Body of pancreas (tissue), 4 donors: ENCODE measurements around the gene NPBWR2. TPM values are rescaled to one million over a fixed set of nuclear protein-coding genes. Genes with fewer than 3 reads are reported as not detected.

Source experiments
- ATAC-seq: fragments of 150-250 bp; one replicate; pipeline ENCODE4 v1.9.1; 2016
- DNase-seq, 4 donors: peaks; one replicate each; pipeline ENCODE4 v3.0.0-alpha.2; 2019
- H3K27ac ChIP-seq, 4 donors: fragments of 200-600 bp; sonication (generic); 1 replicate in 3 of 4; 2 replicates in 1 of 4; pipeline versions ENCODE4 v1.5.1 to v1.6.1; 2016 to 2019; ENCODE audit warnings: mild to moderate bottlenecking in 1 of 4, mixed read lengths in 1 of 4, moderate library complexity in 1 of 4
- H3K27me3 ChIP-seq, 2 donors: fragments of 200-600 bp; sonication (generic); one replicate each; pipeline ENCODE4 v1.6.0; 2016; ENCODE audit warnings: mild to moderate bottlenecking in 1 of 2
- H3K36me3 ChIP-seq, 2 donors: fragments of 200-600 bp; sonication (generic); replicated peaks in 1 of 2; 2 replicates each; pipeline ENCODE4 v1.5.1; 2016; ENCODE audit warnings: low read depth in 2 of 2; ENCODE audit not compliant: insufficient read depth in 1 of 2
- H3K4me1 ChIP-seq: fragments of 200-600 bp; sonication (generic); one replicate; pipeline ENCODE4 v1.6.0; 2016
- H3K4me3 ChIP-seq, 2 donors: fragments of 200-600 bp; sonication (generic); 1 replicate in 1 of 2; 2 replicates in 1 of 2; pipeline ENCODE4 v1.5.1; 2016 to 2019
- H3K9me3 ChIP-seq, 3 donors: fragments of 200-600 bp; sonication (generic); 1 replicate in 2 of 3; 2 replicates in 1 of 3; pipeline ENCODE4 v1.5.1; 2016
- POLR2A ChIP-seq, 3 donors: fragments of 450-650 bp; IDR thresholded peaks; one replicate each; pipeline ENCODE4 v1.6.1; 2016; ENCODE audit warnings: antibody characterized with exemption in 3 of 3, mild to moderate bottlenecking in 2 of 3
- WGBS, 2 donors: methylation state at CpG; one replicate each; pipeline ENCODE4 v1.1.5; 2017; 5-methylcytosine and 5-hydroxymethylcytosine counted together
- intact Hi-C: fragments of 100-400 bp; cut with DNase I; formaldehyde crosslinking; loops from one replicate; pipeline ENCODE4 v1.15.1; 2023
- total RNA-seq, 2 donors: library from RNA; depleted of rRNA; stranded (reverse); fragments of >200 nt; gene quantifications; one replicate each; pipeline ENCODE4 v1.1.0, GENCODE V29; 2016
- TF ChIP-seq, protein P1 (sequence below), 7 experiments: fragments of 450-650 bp in 4 of 7; fragments of 200-600 bp in 3 of 7; sonication (generic) in 3 of 7; IDR thresholded peaks; one replicate each; pipeline ENCODE4 v1.5.1; 2016 to 2019; ENCODE audit warnings: antibody characterized with exemption in 7 of 7

NPBWR2 gene
- total RNA-seq, 2 donors from 2014 or later = not detected

DNA sequence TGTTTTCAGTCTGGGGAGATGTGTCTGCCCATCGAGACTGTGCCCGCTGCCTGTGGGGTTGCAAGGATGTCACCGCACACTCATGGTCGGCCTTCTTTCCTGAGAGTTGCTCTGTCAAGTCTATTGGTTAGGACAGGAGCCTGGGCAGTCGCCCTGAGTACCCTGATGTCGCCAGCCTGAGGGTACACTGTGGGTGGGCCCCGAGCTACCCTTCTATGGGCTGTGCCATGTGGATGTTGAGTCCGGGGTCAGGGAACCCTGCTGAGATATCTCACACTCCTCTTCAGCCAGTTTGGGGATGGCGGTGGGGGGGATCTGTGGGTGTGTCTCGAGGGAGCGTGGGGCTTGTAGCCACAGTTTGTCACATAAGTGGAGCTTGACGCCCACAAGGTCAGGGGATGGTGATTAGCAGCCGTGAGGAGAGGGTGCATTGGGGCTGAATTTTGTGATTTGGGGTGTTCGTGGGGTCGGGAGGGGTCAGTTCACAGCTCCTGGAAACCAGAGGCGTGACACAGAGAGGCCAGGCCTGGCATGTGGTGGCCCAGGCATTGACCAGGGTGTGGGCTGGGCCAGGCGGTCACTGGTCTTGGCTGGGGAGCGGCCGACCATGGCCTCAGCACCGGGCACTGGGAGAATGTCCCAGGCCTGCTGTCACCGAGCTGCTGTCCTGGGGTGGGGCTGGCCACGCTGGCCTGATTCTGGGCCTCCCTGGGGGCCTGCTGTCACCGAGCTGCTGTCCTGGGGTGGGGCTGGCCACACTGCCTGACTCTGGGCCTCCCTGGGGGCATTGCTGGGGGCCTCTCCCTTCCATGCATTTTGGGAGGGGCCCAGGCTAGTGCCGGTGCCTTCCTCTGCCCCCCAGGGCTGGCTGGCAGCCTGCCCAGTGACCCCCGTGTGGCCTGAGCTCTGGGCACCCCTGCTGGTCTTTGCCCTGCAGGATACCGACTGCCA is 1.6 kb upstream of the NPBWR2 start:
- Histone ChIP-seq H3K36me3 (no peaks in the 10 kb centered on the region), H3K27me3 (no peaks in the 10 kb centered on the region), H3K4me3 (no peak overlapping the region), H3K4me1 (no peaks in the 10 kb centered on the region), H3K9me3 (no peaks in the 10 kb centered on the region), H3K27ac (no peak overlapping the region)
- WGBS, 2 donors = 59 to 62% methylated on average over 10 to 26 of the region's 26 CpGs
- DNase-seq (peak in 2 of 4 donors; percentile 2 to 10), ATAC-seq (no peak)
- intact Hi-C loops = no loop called here
- TF ChIP-seq, protein P1, sequence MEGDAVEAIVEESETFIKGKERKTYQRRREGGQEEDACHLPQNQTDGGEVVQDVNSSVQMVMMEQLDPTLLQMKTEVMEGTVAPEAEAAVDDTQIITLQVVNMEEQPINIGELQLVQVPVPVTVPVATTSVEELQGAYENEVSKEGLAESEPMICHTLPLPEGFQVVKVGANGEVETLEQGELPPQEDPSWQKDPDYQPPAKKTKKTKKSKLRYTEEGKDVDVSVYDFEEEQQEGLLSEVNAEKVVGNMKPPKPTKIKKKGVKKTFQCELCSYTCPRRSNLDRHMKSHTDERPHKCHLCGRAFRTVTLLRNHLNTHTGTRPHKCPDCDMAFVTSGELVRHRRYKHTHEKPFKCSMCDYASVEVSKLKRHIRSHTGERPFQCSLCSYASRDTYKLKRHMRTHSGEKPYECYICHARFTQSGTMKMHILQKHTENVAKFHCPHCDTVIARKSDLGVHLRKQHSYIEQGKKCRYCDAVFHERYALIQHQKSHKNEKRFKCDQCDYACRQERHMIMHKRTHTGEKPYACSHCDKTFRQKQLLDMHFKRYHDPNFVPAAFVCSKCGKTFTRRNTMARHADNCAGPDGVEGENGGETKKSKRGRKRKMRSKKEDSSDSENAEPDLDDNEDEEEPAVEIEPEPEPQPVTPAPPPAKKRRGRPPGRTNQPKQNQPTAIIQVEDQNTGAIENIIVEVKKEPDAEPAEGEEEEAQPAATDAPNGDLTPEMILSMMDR (IDR thresholded peaks at IDR 0.05) = no peak
- TF ChIP-seq POLR2A (IDR thresholded peaks at IDR 0.05) = no peak

DNA sequence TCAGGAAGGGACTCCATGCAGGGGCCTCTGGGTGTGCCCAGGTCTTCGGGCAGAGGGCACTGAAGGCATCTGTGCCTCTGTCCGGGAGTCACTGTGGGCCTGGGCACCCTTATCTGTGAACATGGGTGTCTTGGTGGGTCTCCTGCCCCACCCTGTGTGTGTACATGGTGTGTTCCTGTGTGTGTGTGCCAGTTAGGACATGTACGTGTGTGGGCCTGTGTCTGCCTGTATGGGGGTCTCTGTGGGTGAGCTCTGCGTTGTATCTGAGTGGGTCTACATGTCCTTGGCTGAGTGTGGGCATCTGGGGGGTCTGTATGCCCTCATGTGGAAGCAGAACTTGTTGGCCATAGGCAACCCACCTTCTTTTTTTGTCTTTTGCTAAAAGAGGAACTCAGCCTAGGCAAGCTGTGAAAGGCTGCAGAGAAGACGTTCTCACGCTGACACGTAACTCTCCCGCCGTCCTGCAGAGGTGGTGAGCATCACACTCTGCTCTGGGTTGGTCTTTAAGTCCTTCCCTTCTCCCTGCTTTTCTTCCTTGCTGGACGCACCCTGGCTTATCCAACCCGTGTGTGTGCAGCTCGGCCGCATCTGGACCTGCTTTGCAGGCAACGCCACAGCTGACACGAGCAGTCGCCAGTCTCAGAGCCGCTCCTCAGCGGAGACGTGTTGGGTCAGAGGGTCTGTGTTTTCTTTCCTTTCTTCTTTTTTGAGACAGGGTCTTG is 532 bp upstream of the NPBWR2 start:
- Histone ChIP-seq H3K27ac (no peak overlapping the region), H3K4me3 (no peak overlapping the region), H3K36me3 (no peaks in the 10 kb centered on the region), H3K27me3 (no peaks in the 10 kb centered on the region), H3K9me3 (no peaks in the 10 kb centered on the region), H3K4me1 (no peaks in the 10 kb centered on the region)
- TF ChIP-seq, protein P1 (IDR thresholded peaks at IDR 0.05) = no peak
- no peak for TF ChIP-seq POLR2A (IDR thresholded peaks at IDR 0.05)
- ATAC-seq = no peak
- intact Hi-C loops = no loop called here
- no peak for DNase-seq
- WGBS, 2 donors = 62 to 66% methylated on average over 17 to 19 of the region's 19 CpGs

DNA sequence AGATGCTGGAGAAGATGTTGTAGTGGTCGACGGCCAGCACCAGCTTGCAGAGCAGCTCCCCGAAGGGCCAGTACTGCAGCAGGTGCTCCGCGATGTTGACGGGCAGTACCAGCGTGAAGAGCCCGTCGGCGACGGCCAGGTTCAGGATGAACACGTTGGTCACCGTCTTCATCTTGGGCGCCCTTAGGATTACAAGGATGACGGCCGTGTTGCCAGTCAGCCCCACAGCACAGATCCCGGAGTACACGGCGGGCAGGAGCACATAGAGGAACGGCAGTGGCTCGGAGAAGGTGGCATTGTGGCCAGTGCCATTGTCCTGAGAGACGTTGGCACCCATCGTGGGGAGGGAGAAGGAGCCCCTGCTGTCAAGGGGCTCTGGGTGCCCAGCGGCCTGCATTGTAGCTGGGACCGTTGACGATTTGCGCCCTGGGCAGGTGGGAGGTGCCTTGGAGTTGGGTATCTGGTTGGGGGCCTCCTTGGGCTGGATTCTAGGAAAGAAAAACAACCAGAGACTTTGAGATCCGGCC is 867 bp downstream of the NPBWR2 start:
- TF ChIP-seq POLR2A (IDR thresholded peaks at IDR 0.05) = no peak
- TF ChIP-seq, protein P1 (IDR thresholded peaks at IDR 0.05) = no peak
- 81 to 83% methylated on average over 26 to 27 of the region's 28 CpGs for WGBS, 2 donors
- Histone ChIP-seq H3K36me3 (no peaks in the 10 kb centered on the region), H3K4me3 (no peak overlapping the region), H3K4me1 (peaks cover 12% of the 10 kb centered on the region), H3K27ac (no peak overlapping the region), H3K9me3 (no peaks in the 10 kb centered on the region), H3K27me3 (peaks cover 0 to 4% of the 10 kb centered on the region in 2 donors)
- intact Hi-C loops = no loop called here
- no peak for ATAC-seq
- DNase-seq = peak in 1 of 4 donors; percentile 4

DNA sequence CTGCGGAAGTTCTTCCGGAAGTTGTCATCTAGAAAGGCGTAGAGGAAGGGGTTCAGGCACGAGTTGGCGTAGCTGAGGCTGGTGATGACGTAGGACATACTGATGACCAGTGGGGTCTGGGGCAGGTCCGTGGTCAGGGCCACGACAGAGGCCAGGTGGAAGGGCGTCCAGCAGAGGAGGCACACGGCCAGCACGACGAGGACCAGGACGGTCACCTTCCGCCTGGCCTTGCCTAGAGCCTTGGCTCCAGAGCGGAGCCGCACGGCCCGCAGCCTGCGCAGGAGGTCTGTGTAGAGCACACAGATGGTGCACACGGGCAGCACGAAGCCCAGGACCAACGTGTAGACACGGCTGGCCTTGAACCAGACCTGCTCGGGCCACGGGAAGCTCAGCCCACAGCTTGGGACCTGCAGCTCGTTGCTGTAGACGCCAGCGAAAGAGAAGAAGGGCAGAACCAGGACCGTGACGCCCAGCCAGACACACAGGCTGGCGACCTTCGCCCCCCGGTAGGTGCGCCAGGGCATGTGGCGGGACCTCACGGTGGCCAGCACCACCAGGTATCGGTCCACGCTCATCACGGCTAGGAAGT is 1.4 kb downstream of the NPBWR2 start:
- DNase-seq = peak in 1 of 4 donors; percentile 3
- TF ChIP-seq POLR2A (IDR thresholded peaks at IDR 0.05) = no peak
- TF ChIP-seq, protein P1 (IDR thresholded peaks at IDR 0.05) = no peak

More for the DNA sequence above, 1.4 kb downstream of the NPBWR2 start:
- no peak for ATAC-seq
- Histone ChIP-seq H3K36me3 (no peaks in the 10 kb centered on the region), H3K4me3 (no peak overlapping the region), H3K9me3 (no peaks in the 10 kb centered on the region), H3K4me1 (peaks cover 12% of the 10 kb centered on the region), H3K27ac (no peak overlapping the region), H3K27me3 (peaks cover 0 to 6% of the 10 kb centered on the region in 2 donors)
- intact Hi-C loops = no loop called here
- 78 to 83% methylated on average over 17 to 39 of the region's 39 CpGs for WGBS, 2 donors
